Measurements from ENCODE around the gene RNF112. TPM values are rescaled to one million over a fixed set of nuclear protein-coding genes. Genes with fewer than 3 reads are reported as not detected.

Gene RNF112
- total and polyA plus RNA-seq, 2 of the 13 experiments (the other 11 are each of a cell fraction or from before 2014, with no cell fraction given): 0.05 TPM; not detected in 1

DNA sequence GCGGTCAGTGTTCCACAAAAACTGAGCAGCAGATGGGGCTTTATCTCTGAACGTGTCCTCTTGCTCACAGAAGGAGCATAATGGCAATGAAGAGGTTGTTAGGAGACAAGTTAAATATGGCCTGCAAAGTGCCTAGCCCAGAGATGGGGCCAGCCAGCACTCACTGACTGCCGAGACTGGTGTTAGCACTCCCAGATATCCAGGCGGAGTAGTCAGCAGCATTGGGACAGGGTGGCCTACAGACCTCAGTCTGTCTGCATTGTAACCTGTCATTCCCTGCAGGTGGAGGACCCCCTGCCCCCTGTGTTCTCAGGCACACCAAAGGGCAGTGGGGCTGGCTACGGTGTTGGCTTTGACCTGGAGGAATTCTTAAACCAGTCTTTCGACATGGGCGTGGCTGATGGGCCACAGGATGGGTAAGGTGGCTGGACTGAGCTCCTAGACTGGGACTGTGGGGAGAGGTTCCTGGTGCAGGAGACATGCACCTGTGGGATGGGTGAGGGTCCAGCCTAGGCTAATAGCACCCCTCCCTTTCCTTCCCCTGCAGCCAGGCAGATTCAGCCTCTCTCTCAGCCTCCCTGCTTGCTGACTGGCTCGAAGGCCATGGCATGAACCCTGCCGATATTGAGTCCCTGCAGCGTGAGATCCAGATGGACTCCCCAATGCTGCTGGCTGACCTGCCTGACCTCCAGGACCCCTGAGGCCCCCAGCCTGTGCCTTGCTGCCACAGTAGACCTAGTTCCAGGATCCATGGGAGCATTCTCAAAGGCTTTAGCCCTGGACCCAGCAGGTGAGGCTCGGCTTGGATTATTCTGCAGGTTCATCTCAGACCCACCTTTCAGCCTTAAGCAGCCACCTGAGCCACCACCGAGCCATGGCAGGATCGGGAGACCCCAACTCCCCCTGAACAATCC, 28.2 kb upstream of the RNF112 start (continued):
- TF ChIP-seq KIAA2018 (CRISPR knock-in tag; IDR thresholded peaks at IDR 0.05; ENCODE audit: borderline replicate concordance): no peak
- no peak for TF ChIP-seq BORCS8-MEF2B (CRISPR knock-in tag; IDR thresholded peaks at IDR 0.05)
- TF ChIP-seq ZNF564 (CRISPR knock-in tag; IDR thresholded peaks at IDR 0.05): no peak
- TF ChIP-seq ZNF10 (CRISPR knock-in tag; IDR thresholded peaks at IDR 0.05; ENCODE audit: borderline replicate concordance, low read depth): no peak
- TF ChIP-seq HOXA3 (CRISPR knock-in tag; IDR thresholded peaks at IDR 0.05): no peak
- no peak for TF ChIP-seq TEAD2 (CRISPR knock-in tag; IDR thresholded peaks at IDR 0.05)
- TF ChIP-seq ZNF781 (CRISPR knock-in tag; IDR thresholded peaks at IDR 0.05; ENCODE audit: borderline replicate concordance, not compliant biosample characterization): no peak
- no peak for TF ChIP-seq CAMTA2 (CRISPR knock-in tag; IDR thresholded peaks at IDR 0.05; ENCODE audit: borderline replicate concordance)

Measured in HepG2 (cell line).